PC-9 (cell line): ENCODE results near the gene COX6A1. TPM values are rescaled to one million over a fixed set of nuclear protein-coding genes. Genes with fewer than 3 reads are reported as not detected.

Source experiments
- BruUV-seq: library from RNA; stranded (reverse); fragments of 400-500 nt; replicated peaks from 2 replicates; lab custom pipeline; 2021; lab: Mats Ljungman, UMichigan
- CTCF ChIA-PET: fragments of 300-600 bp; sonication (Branson Sonifier 250); formaldehyde crosslinking; loops from one replicate; lab custom pipeline; 2022; ENCODE audit warnings: antibody characterized with exemption; lab: Charles Lee
- POLR2A ChIA-PET: fragments of 300-600 bp; sonication (Branson Sonifier 250); formaldehyde crosslinking; loops from one replicate; lab custom pipeline; 2022; ENCODE audit warnings: antibody characterized with exemption; ENCODE audit not compliant: unreplicated experiment; lab: Charles Lee
- DNase-seq, 2 experiments: peaks; one replicate each; pipeline versions ENCODE4 v3.0.0 to v3.0.0-alpha.2; 2015 to 2022; ENCODE audit warnings: mixed read lengths in 1 of 2
- H2AFZ ChIP-seq: fragments of 200-600 bp; sonication (generic); 2 replicates; pipeline ENCODE4 v1.8.1; 2017; ENCODE audit warnings: antibody characterized with exemption
- H3F3A ChIP-seq: fragments of 200-600 bp; sonication (generic); 2 replicates; pipeline ENCODE4 v1.8.1; 2017; ENCODE audit warnings: antibody characterized with exemption, mild to moderate bottlenecking, low read depth; ENCODE audit not compliant: insufficient read depth
- H3K27ac ChIP-seq: fragments of 200-600 bp; sonication (generic); 2 replicates; pipeline ENCODE4 v1.6.1; 2016; ENCODE audit warnings: mixed run types
- H3K27me3 ChIP-seq: fragments of 200-600 bp; sonication (generic); 2 replicates; pipeline ENCODE4 v1.6.1; 2016; ENCODE audit warnings: low read depth, mixed run types; ENCODE audit not compliant: insufficient read depth
- H3K36me3 ChIP-seq: fragments of 200-600 bp; sonication (generic); 2 replicates; pipeline ENCODE4 v1.6.1; 2016; ENCODE audit warnings: low read depth, mixed run types
- H3K4me1 ChIP-seq: fragments of 200-600 bp; sonication (generic); replicated peaks from 2 replicates; pipeline ENCODE4 v1.6.1; 2016; ENCODE audit warnings: mixed run types; ENCODE audit not compliant: insufficient read depth
- H3K4me2 ChIP-seq: fragments of 200-600 bp; sonication (generic); 2 replicates; pipeline ENCODE4 v1.6.1; 2017; ENCODE audit warnings: mixed run types
- H3K4me3 ChIP-seq: fragments of 200-600 bp; sonication (generic); 2 replicates; pipeline ENCODE4 v1.6.1; 2016; ENCODE audit warnings: mixed run types
- H3K79me2 ChIP-seq: fragments of 200-600 bp; sonication (generic); 2 replicates; pipeline ENCODE4 v1.6.1; 2017; ENCODE audit warnings: low read depth, mixed run types
- H3K9me2 ChIP-seq: fragments of 200-600 bp; sonication (generic); 2 replicates; pipeline ENCODE4 v1.8.1; 2017; ENCODE audit warnings: mild to moderate bottlenecking; ENCODE audit not compliant: insufficient read depth
- H3K9me3 ChIP-seq: fragments of 200-600 bp; sonication (generic); 2 replicates; pipeline ENCODE4 v1.8.1; 2016; ENCODE audit warnings: low read depth; ENCODE audit not compliant: insufficient read depth
- H4K20me1 ChIP-seq: fragments of 200-600 bp; sonication (generic); 2 replicates; pipeline ENCODE4 v1.8.1; 2017; ENCODE audit not compliant: insufficient read depth
- CTCF ChIP-seq: fragments of 200-600 bp; sonication (generic); conservative IDR thresholded peaks from 2 replicates; pipeline ENCODE4 v1.6.1; 2017; ENCODE audit warnings: mixed run types, antibody characterized with exemption, mild to moderate bottlenecking, moderate library complexity
- EZH2 ChIP-seq: fragments of 200-600 bp; sonication (generic); IDR thresholded peaks from 2 replicates; pipeline ENCODE4 v1.8.0; 2017; ENCODE audit warnings: antibody characterized with exemption, low read depth
- intact Hi-C: fragments of 100-400 bp; cut with micrococcal nuclease; formaldehyde crosslinking; loops from one replicate; pipeline ENCODE4 v1.10.0; 2022; ENCODE audit not compliant: unreplicated experiment
- total RNA-seq: library from RNA; stranded (reverse); gene quantifications from 2 replicates; pipeline ENCODE4 v1.2.3, GENCODE V29; 2021

The COX6A1 gene
- total RNA-seq, 1 experiment from 2014 or later, result 433 TPM

GRCh38 chr12:120462099-120462640 lies 24.3 kb downstream of the COX6A1 start:
- peaks cover 48% of the 10 kb centered on the region for H3K36me3 ChIP-seq
- no peak overlapping the region for H3K4me2 ChIP-seq
- peaks cover 74% of the 10 kb centered on the region for H4K20me1 ChIP-seq
- no peak overlapping the region for H3K4me3 ChIP-seq
- no peaks in the 10 kb centered on the region for H3K27me3 ChIP-seq
- no peak overlapping the region for H3K27ac ChIP-seq
- no peaks in the 10 kb centered on the region for H3K9me2 ChIP-seq
- TF ChIP-seq EZH2, result no peak
- TF ChIP-seq CTCF, result no peak
- CTCF ChIA-PET, result no interaction called here
- POLR2A ChIA-PET, result interaction anchor here (0.7 kb wide), 1 partner anchor 73 kb away, joined by 12 read pairs; no protein-coding TSS in a partner anchor
- H3K79me2 ChIP-seq, result peaks cover 37% of the 10 kb centered on the region
- peaks cover 56% of the 10 kb centered on the region; the same call in 1 of the 2 replicates for H3F3A ChIP-seq
- no peak for DNase-seq
- no peaks in the 10 kb centered on the region for H3K9me3 ChIP-seq
- 0 out of 2 replicates have a peak, but pooled peaks cover 5% of the 10 kb centered on the region for H3K4me1 ChIP-seq
- BruUV-seq, result no TSS peak
- H2AFZ ChIP-seq, result no peak overlapping the region
- intact Hi-C loops, result no loop called here

- BruUV-seq, result no TSS peak
- peaks cover 43% of the 10 kb centered on the region for H3K36me3 ChIP-seq
- no peak overlapping the region for H2AFZ ChIP-seq
- no peak overlapping the region for H3K27ac ChIP-seq
- CTCF ChIA-PET, result no interaction called here
- 0 out of 2 replicates have a peak, but pooled peaks cover 15% of the 10 kb centered on the region for H3K4me1 ChIP-seq
- H3K9me3 ChIP-seq, result no peaks in the 10 kb centered on the region
- H3K27me3 ChIP-seq, result no peaks in the 10 kb centered on the region
- H3F3A ChIP-seq, result peaks cover 46% of the 10 kb centered on the region; the same call in 1 of the 2 replicates
- no peak overlapping the region for H3K4me3 ChIP-seq
- H3K4me2 ChIP-seq, result no peak overlapping the region
- no peak for DNase-seq
- peaks cover 73% of the 10 kb centered on the region for H4K20me1 ChIP-seq
- POLR2A ChIA-PET, result no interaction called here
- H3K9me2 ChIP-seq, result no peaks in the 10 kb centered on the region
- intact Hi-C loops, result no loop called here
- no peak for TF ChIP-seq CTCF
- peaks cover 53% of the 10 kb centered on the region for H3K79me2 ChIP-seq
These were observed 25.8 kb downstream of the COX6A1 start for GRCh38 chr12:120463712-120464111.

- Histone ChIP-seq H4K20me1 (peaks cover 61% of the 10 kb centered on the region), H2AFZ (no peak overlapping the region), H3K36me3 (peaks cover 37% of the 10 kb centered on the region), H3K27ac (no peak overlapping the region), H3K79me2 (peaks cover 71% of the 10 kb centered on the region), H3F3A (peaks cover 35% of the 10 kb centered on the region; the same call in 1 of the 2 replicates), H3K4me1 (peaks cover 22% of the 10 kb centered on the region; the same call in 1 of the 2 replicates), H3K9me3 (no peaks in the 10 kb centered on the region), H3K4me2 (no peak overlapping the region), H3K9me2 (no peaks in the 10 kb centered on the region), H3K27me3 (no peaks in the 10 kb centered on the region), H3K4me3 (no peak overlapping the region)
- no peak for DNase-seq
- ChIA-PET POLR2A (interaction anchor here (0.7 kb wide), 1 partner anchor 23 kb away, joined by 8 read pairs; no protein-coding TSS in a partner anchor), CTCF (interaction anchor here (0.9 kb wide), 1 partner anchor 115 kb away, joined by 5 read pairs; no protein-coding TSS in a partner anchor)
- intact Hi-C loops, result loop anchor here (1.0 kb wide), 1 partner anchor 109 kb away; no protein-coding TSS in a partner anchor
- TF ChIP-seq CTCF (no peak), EZH2 (no peak)
- BruUV-seq, result no TSS peak
These were observed 27.8 kb downstream of the COX6A1 start for GRCh38 chr12:120465756-120466155.
